ENCODE data around the gene PTMA.
"Not testable (repeated sequence)": the region's sequence is repeated elsewhere in the genome, so short reads cannot be mapped to it uniquely, and the experiment has no call there.

The PTMA gene

GRCh38 chr2:231707927-231708772 lies at the start of gene PTMA:
Gene PTMA (plus strand): TSS chr2:231708525. CDS start chr2:231708707, 182 bp downstream.
- DNase-seq, result peak; percentile 100

GRCh38 chr2:231660073-231660472 lies 48.3 kb upstream of the PTMA start:
- not testable (repeated sequence) for DNase-seq

GRCh38 chr2:231660860-231661259 lies 47.5 kb upstream of the PTMA start:
- DNase-seq, result no peak

- DNase-seq, result no peak
These were observed 46.8 kb upstream of the PTMA start for GRCh38 chr2:231661422-231662027.

GRCh38 chr2:231662028-231662810 lies 46.1 kb upstream of the PTMA start:
- DNase-seq, result peak; percentile 99

- DNase-seq, result no peak
These were observed 45.4 kb upstream of the PTMA start for GRCh38 chr2:231662811-231663457.

- DNase-seq, result no peak
These were observed 44.7 kb upstream of the PTMA start for GRCh38 chr2:231663458-231664212.

- DNase-seq, result no peak
These were observed 43.6 kb upstream of the PTMA start for GRCh38 chr2:231664727-231665126.

- DNase-seq, result no peak
These were observed 42.8 kb upstream of the PTMA start for GRCh38 chr2:231665245-231666170.

GRCh38 chr2:231666171-231667095 lies 41.9 kb upstream of the PTMA start:
- peak; percentile 94 for DNase-seq

GRCh38 chr2:231667096-231667427 lies 41.3 kb upstream of the PTMA start:
- no peak for DNase-seq

GRCh38 chr2:231667496-231667895 lies 40.8 kb upstream of the PTMA start:
- DNase-seq, result no peak

- DNase-seq, result no peak
These were observed 39.3 kb upstream of the PTMA start for GRCh38 chr2:231668981-231669380.

GRCh38 chr2:231671270-231672050 lies 36.9 kb upstream of the PTMA start:
- DNase-seq, result no peak

- DNase-seq, result peak; percentile 31
These were observed 35.5 kb upstream of the PTMA start for GRCh38 chr2:231672617-231673347.

GRCh38 chr2:231673348-231673770 lies 35.0 kb upstream of the PTMA start:
- no peak for DNase-seq

- DNase-seq, result peak; percentile 68
These were observed 33.6 kb upstream of the PTMA start for GRCh38 chr2:231674587-231675338.

- no peak for DNase-seq
These were observed 32.1 kb upstream of the PTMA start for GRCh38 chr2:231676243-231676642.
